RKO (cell line): ENCODE data around the gene CARD6.
A peak's percentile ranks its signal among the peaks of the same experiment; 100 is the strongest.
"Not testable (repeated sequence)": the region's sequence is repeated elsewhere in the genome, so short reads cannot be mapped to it uniquely, and the experiment has no call there.

Experiments used
- DNase-seq: peaks from one replicate; pipeline ENCODE4 v3.0.0-alpha.2; 2016; ENCODE audit warnings: low spot score

CARD6 gene

GRCh38 chr5:40828690-40829661 lies 12.2 kb upstream of the CARD6 start:
- peak; percentile 42 for DNase-seq

DNA sequence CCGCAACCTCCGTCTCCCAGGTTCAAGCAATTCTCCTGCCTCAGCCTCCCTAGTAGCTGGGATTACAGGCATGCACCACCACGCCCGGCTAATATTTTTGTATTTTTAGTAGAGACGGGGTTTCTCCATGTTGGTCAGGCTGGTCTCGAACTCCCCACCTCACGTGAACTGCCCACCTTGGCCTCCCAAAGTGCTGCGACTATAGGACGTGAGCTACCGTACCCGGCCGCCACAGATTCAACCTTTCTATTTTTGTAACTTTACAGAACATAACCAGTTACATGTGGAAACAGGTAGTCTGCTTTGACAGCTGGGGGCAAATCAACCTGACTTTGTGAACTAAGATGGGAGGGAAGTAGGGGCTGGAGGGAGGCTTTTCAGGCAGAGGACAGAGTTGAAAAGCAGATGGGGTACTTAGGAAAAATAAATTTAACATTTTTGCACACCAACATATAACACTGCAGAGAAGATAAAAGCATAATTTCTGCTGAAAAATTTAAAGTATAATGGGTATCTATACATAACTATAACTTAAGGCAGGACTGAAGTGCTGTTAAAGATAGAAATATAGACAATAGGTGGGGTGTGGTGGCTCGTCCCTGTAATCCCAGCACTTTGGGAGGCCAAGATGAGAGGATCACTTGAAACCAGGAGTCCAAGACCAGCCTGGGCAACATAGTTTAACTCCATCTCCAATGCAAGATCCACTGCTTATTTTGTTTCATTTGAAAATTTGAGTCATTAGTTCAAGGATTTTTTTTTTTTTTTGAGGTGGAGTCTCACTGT lies 11.2 kb upstream of the CARD6 start:
- no peak for DNase-seq

DNA sequence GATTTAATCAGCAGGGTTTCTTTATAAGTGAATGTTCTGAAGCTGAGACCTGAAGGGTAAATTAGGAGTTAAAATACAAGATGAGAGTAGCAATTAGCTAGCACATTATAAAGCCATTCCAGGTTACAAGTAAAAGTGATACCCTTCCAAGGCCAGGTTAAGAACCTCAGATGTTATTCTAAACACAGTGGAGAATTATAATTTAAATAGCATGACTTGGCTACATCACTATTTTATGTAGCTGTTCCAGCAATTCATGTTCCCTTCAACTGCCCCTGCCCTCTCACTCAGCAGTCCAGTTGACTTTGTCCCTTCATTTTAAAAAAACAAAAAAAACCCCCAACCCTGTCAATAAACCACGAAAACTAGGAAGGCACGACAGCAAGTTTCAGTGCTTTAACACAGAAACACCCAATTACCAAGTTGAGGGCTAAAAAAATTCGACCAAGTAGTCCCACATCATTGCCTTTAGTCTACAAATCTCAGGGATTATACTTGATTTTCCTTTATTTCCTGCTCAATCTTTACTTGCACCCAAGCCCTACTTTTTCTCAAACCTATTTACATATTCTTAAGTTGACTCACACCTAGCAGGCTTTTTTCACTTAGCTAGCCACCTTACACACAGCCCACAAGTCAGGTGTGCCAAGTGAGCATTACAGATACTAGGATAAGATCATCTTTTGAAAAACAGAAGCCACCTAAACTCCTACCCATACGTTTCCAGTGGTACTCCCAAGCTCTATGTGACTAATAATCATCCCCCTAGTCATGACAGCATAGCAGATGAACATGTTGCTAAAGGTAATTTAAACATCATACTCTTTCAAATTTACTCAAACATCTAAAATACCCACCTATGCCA lies 9.6 kb upstream of the CARD6 start:
- DNase-seq, result no peak

DNA sequence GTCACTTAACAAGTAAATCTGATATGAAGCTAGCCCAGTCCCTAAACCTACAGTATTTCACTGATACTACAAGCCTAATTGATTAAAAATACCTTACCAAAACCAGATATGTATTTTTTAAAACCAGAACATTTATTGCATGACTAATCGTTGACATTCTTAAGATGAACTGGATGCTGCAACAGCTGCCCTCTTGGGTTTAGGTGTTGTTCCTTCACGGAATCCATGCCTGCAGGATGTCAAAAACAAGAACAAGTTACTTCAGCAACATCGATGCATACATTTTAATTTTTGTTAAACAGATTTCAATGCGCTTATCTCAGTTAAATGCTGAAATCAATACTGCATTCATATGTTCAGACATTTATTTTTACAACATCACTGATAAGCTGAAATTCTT lies 8.8 kb upstream of the CARD6 start:
- peak; percentile 42 for DNase-seq

- DNase-seq, result no peak
These were observed 7.4 kb upstream of the CARD6 start for GRCh38 chr5:40833712-40834229.

DNA sequence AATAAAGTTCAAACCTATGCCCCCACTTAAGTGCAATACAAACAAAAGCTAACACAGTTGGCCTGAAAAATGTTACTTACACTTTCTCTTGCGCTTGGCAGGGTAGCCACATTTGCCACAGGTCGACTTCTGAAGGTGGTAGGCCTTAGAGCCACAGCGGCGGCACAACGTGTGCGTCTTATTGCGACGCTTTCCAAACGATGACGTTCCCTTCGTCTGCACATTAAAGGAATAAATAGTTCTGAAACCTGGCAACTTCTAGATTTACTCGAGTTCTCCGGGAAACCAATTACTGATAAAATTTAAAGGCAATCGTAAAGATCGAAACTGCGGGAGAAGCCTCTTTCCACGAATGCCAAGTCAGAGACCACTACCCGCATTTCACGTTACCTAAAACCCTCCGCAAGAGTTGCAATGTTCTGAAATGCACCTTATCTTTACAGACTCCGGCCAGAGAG lies 6.7 kb upstream of the CARD6 start:
- DNase-seq, result peak; percentile 47

- peak; percentile 97 for DNase-seq
These were observed 6.0 kb upstream of the CARD6 start, which contains the start of gene RPL37 for GRCh38 chr5:40834849-40835787. Gene RPL37 (minus strand): TSS chr5:40835222. CDS start chr5:40835185, 37 bp downstream.

DNA sequence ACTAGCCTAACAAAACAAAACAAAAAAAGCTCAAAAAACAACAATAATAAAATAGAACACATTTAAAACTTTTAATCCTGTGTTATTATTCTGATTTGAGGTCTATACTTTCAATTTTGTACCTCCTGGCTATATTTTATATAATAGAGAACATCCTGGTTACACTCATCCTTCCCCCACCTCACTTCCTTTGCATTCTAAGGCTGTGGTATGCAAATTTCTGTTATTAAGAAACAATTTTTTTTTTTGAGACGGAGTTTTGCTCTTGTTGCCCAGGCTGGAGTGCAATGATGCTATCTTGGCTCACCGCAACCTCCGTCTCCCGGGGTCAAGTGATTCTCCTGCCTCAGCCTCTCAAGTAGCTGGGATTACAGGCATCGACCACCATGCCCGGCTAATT lies 3.1 kb upstream of the CARD6 start:
- DNase-seq, result no peak

DNA sequence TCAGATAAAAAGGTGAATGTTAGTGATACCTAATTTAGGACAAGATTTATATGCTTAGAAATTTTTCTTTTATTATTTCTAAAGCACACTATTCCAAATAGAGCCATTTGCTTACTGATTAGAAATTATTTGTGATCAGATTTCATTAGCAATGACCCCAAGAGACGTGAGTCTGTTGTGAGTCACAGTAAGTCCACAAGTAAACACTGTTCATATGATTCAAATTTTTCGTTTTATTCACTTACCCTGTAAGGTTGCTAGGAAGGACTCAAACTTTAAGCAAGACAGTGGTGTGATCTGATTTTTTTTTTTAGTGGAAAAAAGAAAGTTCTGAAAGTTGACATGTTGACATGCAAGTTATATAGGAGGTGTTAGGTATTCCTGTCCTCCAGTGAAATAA lies 1.2 kb downstream of the CARD6 start:
- DNase-seq, result peak; percentile 83

GRCh38 chr5:40844565-40844964 lies 3.4 kb downstream of the CARD6 start:
- DNase-seq, result no peak

- no peak for DNase-seq
These were observed 5.2 kb downstream of the CARD6 start for GRCh38 chr5:40846371-40846770.

GRCh38 chr5:40847525-40847924 lies 6.4 kb downstream of the CARD6 start:
- no peak for DNase-seq

DNA sequence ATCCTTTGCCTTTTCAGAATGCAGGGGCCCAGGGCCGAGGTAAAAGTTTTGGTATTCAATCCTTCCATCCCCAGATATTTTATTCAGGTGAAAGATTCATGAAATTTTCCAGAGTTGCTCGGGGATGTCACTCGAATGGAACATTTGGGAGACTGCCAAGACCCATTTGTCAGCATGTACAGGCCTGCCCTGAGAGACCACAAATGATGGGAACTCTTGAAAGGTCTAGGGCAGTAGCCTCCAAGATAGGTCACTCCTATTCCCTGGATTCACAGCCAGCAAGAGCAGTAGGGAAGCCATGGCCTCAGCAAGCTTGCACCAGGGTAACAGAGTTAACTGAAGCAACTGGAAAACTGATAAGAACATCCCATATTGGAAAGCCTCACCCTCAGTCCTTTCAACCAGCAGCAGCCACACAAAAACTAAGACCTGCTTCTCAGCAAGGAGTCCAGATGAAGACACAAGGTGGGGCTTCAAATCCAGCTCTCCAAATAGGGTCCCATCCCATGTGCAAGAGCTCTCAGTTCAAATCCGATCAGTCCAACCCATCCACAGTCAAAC lies 12.5 kb downstream of the CARD6 start:
- no peak for DNase-seq

DNA sequence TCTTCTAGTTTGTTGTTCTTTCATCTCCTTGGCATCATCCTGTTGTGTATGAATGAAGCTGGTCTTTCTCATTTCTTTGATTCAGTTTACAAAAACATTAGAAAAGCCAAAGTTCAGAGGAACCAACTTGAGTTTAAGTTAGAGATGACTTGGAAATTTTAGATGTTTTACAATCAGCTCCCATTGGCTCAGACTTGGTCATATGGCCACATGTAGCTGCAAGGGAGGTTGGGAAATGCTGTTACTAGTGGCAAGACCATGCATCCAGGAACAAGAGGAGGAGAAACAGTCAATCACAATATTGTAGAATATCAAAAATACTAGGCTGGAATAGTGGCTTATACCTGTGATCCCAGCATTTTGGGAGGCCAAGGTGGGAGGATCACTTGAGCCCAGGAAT lies 19.5 kb downstream of the CARD6 start:
- no peak for DNase-seq

DNA sequence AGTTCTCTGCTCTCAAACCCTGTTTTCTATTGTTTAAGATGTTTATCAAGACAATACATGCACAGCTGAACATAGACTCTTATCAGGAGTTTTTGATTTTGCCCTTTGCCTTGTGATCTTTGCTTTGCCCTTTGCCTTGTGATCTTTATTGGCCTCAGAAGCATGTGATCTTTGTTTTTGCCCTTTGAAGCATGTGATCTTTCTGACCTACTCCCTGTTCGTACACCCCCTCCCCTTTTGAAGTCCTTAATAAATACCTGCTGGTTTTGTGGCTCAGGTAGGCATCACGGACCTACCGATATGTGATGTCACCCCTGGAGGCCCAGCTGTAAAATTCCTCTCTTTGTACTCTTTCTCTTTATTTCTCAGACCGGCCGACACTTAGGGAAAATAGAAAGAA lies 23.8 kb downstream of the CARD6 start:
- DNase-seq, result not testable (repeated sequence)

- no peak for DNase-seq
These were observed 25.7 kb downstream of the CARD6 start for GRCh38 chr5:40866844-40867243.

DNA sequence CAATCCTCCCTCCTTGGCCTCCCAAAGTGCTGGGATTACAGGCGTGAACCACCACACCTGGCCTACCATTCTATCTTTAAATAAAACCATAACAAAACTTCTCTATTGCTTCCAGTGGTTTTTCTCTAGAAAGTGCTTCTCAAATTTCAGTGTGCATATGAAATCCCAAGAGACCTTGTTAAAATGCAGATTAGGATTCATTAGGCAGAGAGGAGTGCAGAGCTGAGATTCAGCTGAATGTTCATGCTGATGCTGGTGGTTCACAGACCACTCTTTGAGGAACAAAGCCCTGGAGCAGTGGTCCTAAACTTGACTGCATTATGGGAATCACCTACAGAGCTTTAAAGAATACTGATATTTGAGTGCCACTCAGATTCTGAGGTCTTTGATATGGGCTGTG lies 28.2 kb downstream of the CARD6 start:
- no peak for DNase-seq

DNA sequence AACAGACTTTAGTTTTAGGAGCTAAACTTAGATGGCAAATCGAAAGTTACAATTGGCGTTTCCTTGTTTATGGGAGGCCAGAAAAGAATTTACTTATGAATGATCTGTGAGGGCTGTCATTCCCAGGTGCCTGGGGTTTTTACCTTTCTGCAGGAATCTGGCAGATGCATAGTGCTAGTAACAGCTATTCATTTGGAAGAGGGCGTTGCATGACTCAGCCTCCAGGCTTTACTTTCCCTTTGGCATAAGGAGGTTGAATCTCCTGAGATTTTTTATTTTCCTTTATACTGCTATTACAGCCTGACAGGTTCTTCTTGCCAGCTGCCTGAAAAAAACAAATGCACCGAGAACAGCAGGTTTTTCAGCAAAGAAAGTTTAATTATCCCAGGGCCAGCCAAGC lies 30.0 kb downstream of the CARD6 start:
- no peak for DNase-seq

- DNase-seq, result not testable (repeated sequence)
These were observed 31.1 kb downstream of the CARD6 start for GRCh38 chr5:40872253-40872652.

- DNase-seq, result no peak
These were observed 32.2 kb downstream of the CARD6 start for GRCh38 chr5:40873286-40873880.
